Neural cell (in vitro differentiated cells): ENCODE data around the gene FAM3D. TPM values are rescaled to one million over a fixed set of nuclear protein-coding genes. Genes with fewer than 3 reads are reported as not detected.
"Not testable (repeated sequence)": the region's sequence is repeated elsewhere in the genome, so short reads cannot be mapped to it uniquely, and the experiment has no call there.

Source experiments
- H2AFZ ChIP-seq: fragments of 200-600, 300-800 bp; sonication (generic), shearing (Covaris generic); 2 replicates; pipeline ENCODE4 v1.6.0; 2014; ENCODE audit warnings: low read depth, mild to moderate bottlenecking, antibody characterized with exemption, low read length, moderate library complexity
- H3F3A ChIP-seq: fragments of 200-600 bp; shearing (Covaris generic); 2 replicates; pipeline ENCODE4 v1.6.1; 2016; ENCODE audit warnings: mild to moderate bottlenecking, moderate library complexity, mixed read lengths, antibody characterized with exemption, low read length; ENCODE audit not compliant: insufficient read depth, poor library complexity, severe bottlenecking
- H3K27ac ChIP-seq: fragments of 200-600, 300-800 bp; sonication (generic), shearing (Covaris generic); 2 replicates; pipeline ENCODE4 v1.5.1; 2014; ENCODE audit warnings: mild to moderate bottlenecking, low read length, moderate library complexity
- H3K27me3 ChIP-seq: fragments of 300-800, 200-600 bp; sonication (generic), shearing (Covaris generic); 2 replicates; pipeline ENCODE4 v1.6.0; 2014; ENCODE audit warnings: mild to moderate bottlenecking, low read depth, low read length, moderate library complexity; ENCODE audit not compliant: insufficient read depth
- H3K36me3 ChIP-seq: fragments of 300-800, 200-600 bp; sonication (generic), shearing (Covaris generic); 2 replicates; pipeline ENCODE4 v1.5.1; 2014; ENCODE audit warnings: mild to moderate bottlenecking, antibody characterized with exemption, low read length, moderate library complexity; ENCODE audit not compliant: insufficient read depth
- H3K4me2 ChIP-seq: fragments of 300-800, 200-600 bp; sonication (generic), shearing (Covaris generic); 2 replicates; pipeline ENCODE4 v1.6.0; 2014; ENCODE audit warnings: mild to moderate bottlenecking, low read length
- H3K4me3 ChIP-seq: fragments of 300-800, 200-600 bp; sonication (generic), shearing (Covaris generic); 2 replicates; pipeline ENCODE4 v1.5.1; 2014; ENCODE audit warnings: mild to moderate bottlenecking, low read length, moderate library complexity
- H3K79me2 ChIP-seq: fragments of 200-600 bp; shearing (Covaris generic); replicated peaks from 2 replicates; pipeline ENCODE4 v1.6.0; 2014; ENCODE audit warnings: mild to moderate bottlenecking, low read length, moderate library complexity; ENCODE audit not compliant: insufficient read depth
- H3K9ac ChIP-seq: fragments of 300-800, 200-600 bp; sonication (generic), shearing (Covaris generic); 2 replicates; pipeline ENCODE4 v1.6.1; 2016; ENCODE audit warnings: mild to moderate bottlenecking, low read length, mixed read lengths
- H3K9me2 ChIP-seq: fragments of 200-600 bp; shearing (Covaris generic); 2 replicates; pipeline ENCODE4 v1.6.1; 2016; ENCODE audit warnings: mild to moderate bottlenecking, low read length, mixed read lengths; ENCODE audit not compliant: insufficient read depth
- H3K9me3 ChIP-seq: fragments of 200-600, 300-800 bp; sonication (generic), shearing (Covaris generic); 2 replicates; pipeline ENCODE4 v1.6.1; 2016; ENCODE audit warnings: mild to moderate bottlenecking, mixed run types, low read length, moderate library complexity, mixed read lengths
- H4K20me1 ChIP-seq: fragments of 200-600 bp; shearing (Covaris generic); 2 replicates; pipeline ENCODE4 v1.6.1; 2016; ENCODE audit warnings: mild to moderate bottlenecking, mixed run types; ENCODE audit not compliant: insufficient read depth
- EP300 ChIP-seq: fragments of 450-650 bp; conservative IDR thresholded peaks from 2 replicates; pipeline ENCODE4 v1.6.1; 2014; ENCODE audit warnings: antibody characterized with exemption, mild to moderate bottlenecking, moderate library complexity; ENCODE audit not compliant: poor library complexity, severe bottlenecking
- EZH2 ChIP-seq: fragments of 200-600, 300-800 bp; shearing (Covaris generic), sonication (generic); IDR thresholded peaks from 2 replicates; pipeline ENCODE4 v1.6.1; 2014; ENCODE audit warnings: antibody characterized with exemption, low read length, borderline replicate concordance, mild to moderate bottlenecking; ENCODE audit not compliant: insufficient read depth, poor library complexity, severe bottlenecking
- MXI1 ChIP-seq: fragments of 450-650 bp; conservative IDR thresholded peaks from 2 replicates; pipeline ENCODE4 v1.6.1; 2014; ENCODE audit warnings: antibody characterized with exemption, mild to moderate bottlenecking; ENCODE audit not compliant: poor library complexity, severe bottlenecking
- POLR2AphosphoS5 ChIP-seq: IDR thresholded peaks from 2 replicates; pipeline ENCODE4 v1.6.1; 2012
- RAD21 ChIP-seq: fragments of 450-650 bp; conservative IDR thresholded peaks from 2 replicates; pipeline ENCODE4 v1.6.1; 2014; ENCODE audit warnings: antibody characterized with exemption, mild to moderate bottlenecking, moderate library complexity
- SMC3 ChIP-seq: fragments of 450-650 bp; conservative IDR thresholded peaks from 2 replicates; pipeline ENCODE4 v1.6.1; 2014; ENCODE audit warnings: antibody characterized with exemption, mild to moderate bottlenecking, moderate library complexity; ENCODE audit not compliant: poor library complexity
- TAF1 ChIP-seq: IDR thresholded peaks from 2 replicates; pipeline ENCODE4 v1.6.1; 2012; ENCODE audit warnings: low read depth
- polyA plus RNA-seq: library from polyadenylated mRNA; depleted of rRNA; stranded (reverse); fragments of >200 nt; gene quantifications from 2 replicates; pipeline ENCODE4 v1.2.3, GENCODE V29; 2014
- TF ChIP-seq, protein P1 (sequence below): fragments of 450-650 bp; IDR thresholded peaks from 2 replicates; pipeline ENCODE4 v1.5.1; 2014; ENCODE audit warnings: antibody characterized with exemption, mild to moderate bottlenecking, moderate library complexity; ENCODE audit not compliant: poor library complexity, severe bottlenecking
- TF ChIP-seq, protein P2 (sequence below): IDR thresholded peaks from 2 replicates; pipeline ENCODE4 v1.6.1; 2012; ENCODE audit warnings: borderline replicate concordance

Gene FAM3D
- polyA plus RNA-seq, 1 donor from 2014 or later, result not detected

DNA sequence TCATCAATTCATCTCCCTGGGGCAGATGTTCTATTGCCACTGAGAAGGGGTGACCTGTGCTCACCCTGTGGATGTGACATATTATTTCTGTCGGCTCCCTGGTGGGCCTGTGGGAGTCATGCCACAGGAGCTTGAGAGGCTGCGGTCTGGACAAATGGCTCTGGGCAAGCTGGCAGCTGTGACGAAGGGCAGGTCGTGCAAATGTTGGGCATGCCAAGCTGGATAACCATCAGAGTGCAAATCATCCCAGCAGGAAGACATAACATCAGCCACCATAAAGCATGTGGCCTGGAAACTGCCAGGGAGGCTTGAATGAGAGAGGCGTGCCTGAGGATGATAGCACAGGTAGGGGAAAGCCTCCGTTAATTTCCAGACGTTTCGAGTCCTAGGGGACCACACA lies 45.3 kb upstream of the FAM3D start:
- H2AFZ ChIP-seq, result no peak overlapping the region
- no peaks in the 10 kb centered on the region for H3K9me3 ChIP-seq
- H3K79me2 ChIP-seq, result no peaks in the 10 kb centered on the region
- no peak overlapping the region for H3K4me3 ChIP-seq
- no peaks in the 10 kb centered on the region for H3K9me2 ChIP-seq
- no peak overlapping the region for H3K4me2 ChIP-seq
- H3K27me3 ChIP-seq, result no peaks in the 10 kb centered on the region
- H3F3A ChIP-seq, result no peaks in the 10 kb centered on the region
- no peak overlapping the region for H3K9ac ChIP-seq
- no peaks in the 10 kb centered on the region for H3K36me3 ChIP-seq
- TF ChIP-seq POLR2AphosphoS5 (no peak), TAF1 (no peak), EP300 (no peak), MXI1 (no peak), EZH2 (no peak), RAD21 (no peak), SMC3 (no peak)
- TF ChIP-seq, protein P1, sequence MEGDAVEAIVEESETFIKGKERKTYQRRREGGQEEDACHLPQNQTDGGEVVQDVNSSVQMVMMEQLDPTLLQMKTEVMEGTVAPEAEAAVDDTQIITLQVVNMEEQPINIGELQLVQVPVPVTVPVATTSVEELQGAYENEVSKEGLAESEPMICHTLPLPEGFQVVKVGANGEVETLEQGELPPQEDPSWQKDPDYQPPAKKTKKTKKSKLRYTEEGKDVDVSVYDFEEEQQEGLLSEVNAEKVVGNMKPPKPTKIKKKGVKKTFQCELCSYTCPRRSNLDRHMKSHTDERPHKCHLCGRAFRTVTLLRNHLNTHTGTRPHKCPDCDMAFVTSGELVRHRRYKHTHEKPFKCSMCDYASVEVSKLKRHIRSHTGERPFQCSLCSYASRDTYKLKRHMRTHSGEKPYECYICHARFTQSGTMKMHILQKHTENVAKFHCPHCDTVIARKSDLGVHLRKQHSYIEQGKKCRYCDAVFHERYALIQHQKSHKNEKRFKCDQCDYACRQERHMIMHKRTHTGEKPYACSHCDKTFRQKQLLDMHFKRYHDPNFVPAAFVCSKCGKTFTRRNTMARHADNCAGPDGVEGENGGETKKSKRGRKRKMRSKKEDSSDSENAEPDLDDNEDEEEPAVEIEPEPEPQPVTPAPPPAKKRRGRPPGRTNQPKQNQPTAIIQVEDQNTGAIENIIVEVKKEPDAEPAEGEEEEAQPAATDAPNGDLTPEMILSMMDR, result no peak
- TF ChIP-seq, protein P2, sequence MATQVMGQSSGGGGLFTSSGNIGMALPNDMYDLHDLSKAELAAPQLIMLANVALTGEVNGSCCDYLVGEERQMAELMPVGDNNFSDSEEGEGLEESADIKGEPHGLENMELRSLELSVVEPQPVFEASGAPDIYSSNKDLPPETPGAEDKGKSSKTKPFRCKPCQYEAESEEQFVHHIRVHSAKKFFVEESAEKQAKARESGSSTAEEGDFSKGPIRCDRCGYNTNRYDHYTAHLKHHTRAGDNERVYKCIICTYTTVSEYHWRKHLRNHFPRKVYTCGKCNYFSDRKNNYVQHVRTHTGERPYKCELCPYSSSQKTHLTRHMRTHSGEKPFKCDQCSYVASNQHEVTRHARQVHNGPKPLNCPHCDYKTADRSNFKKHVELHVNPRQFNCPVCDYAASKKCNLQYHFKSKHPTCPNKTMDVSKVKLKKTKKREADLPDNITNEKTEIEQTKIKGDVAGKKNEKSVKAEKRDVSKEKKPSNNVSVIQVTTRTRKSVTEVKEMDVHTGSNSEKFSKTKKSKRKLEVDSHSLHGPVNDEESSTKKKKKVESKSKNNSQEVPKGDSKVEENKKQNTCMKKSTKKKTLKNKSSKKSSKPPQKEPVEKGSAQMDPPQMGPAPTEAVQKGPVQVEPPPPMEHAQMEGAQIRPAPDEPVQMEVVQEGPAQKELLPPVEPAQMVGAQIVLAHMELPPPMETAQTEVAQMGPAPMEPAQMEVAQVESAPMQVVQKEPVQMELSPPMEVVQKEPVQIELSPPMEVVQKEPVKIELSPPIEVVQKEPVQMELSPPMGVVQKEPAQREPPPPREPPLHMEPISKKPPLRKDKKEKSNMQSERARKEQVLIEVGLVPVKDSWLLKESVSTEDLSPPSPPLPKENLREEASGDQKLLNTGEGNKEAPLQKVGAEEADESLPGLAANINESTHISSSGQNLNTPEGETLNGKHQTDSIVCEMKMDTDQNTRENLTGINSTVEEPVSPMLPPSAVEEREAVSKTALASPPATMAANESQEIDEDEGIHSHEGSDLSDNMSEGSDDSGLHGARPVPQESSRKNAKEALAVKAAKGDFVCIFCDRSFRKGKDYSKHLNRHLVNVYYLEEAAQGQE, result no peak
- H4K20me1 ChIP-seq, result no peaks in the 10 kb centered on the region
- no peak overlapping the region for H3K27ac ChIP-seq

DNA sequence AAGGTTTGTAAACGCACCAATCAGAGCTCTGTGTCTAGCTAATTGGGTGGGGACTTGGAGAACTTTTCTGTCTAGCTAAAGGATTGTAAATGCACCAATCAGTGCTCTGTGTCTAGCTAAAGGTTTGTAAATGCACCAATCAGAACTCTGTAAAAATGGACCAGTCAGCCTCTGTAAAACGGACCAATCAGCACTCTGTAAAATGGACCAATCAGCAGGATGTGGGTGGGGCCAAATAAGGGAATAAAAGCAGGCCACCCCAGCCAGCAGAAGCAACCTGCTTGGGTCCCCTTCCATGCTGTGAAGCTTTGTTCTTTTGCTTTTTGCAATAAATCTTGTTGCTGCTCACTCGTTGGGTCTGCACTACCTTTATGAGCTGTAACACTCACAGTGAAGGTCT lies 42.4 kb upstream of the FAM3D start:
- not testable (repeated sequence) for H3F3A ChIP-seq, H2AFZ ChIP-seq, H3K9me2 ChIP-seq, H3K36me3 ChIP-seq, H4K20me1 ChIP-seq, H3K4me3 ChIP-seq, H3K27me3 ChIP-seq, H3K79me2 ChIP-seq, H3K9ac ChIP-seq, H3K9me3 ChIP-seq, H3K4me2 ChIP-seq, H3K27ac ChIP-seq

DNA sequence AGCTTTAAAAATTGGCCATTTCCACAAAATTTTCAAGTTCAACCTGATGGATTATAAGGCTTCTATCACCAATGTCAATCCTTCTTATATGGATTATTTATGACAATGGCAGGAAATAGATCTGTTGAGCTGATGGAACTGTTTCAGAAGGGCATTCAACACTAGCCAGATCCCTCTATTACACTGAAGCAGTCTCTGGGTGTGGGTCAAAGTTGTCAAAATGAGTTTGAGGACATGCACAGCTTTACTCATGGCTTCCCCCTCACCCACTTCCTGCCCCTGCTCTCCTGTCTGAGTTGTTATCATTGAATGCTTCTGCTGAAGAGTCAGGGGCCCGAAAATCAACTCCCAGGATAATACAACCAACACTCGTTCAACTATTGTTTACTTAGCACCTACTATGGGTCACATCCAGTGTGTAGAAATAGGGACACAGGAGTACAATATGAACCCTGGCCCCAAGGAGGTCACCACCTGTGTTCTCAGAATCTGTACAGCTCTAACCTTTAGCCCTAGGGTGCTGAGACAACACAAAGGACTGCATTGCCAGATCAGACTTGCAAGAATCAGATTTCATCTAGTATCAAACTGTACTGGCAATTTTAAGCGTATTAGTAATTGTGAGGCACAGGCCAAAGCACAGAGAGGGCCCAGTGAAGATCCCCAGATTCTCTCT lies 41.7 kb upstream of the FAM3D start:
- Histone ChIP-seq H2AFZ (no peak overlapping the region), H3K4me3 (no peak overlapping the region)
- TF ChIP-seq EZH2, result no peak
- no peak for TF ChIP-seq MXI1
- TF ChIP-seq, protein P1, result no peak
- no peak for TF ChIP-seq POLR2AphosphoS5
- TF ChIP-seq, protein P2, result no peak
- no peak for TF ChIP-seq TAF1
- TF ChIP-seq EP300, result no peak

More for the DNA sequence above, 41.7 kb upstream of the FAM3D start:
- Histone ChIP-seq H3K9me2 (no peaks in the 10 kb centered on the region), H3K36me3 (no peaks in the 10 kb centered on the region), H3K4me2 (no peak overlapping the region), H3K27ac (no peak overlapping the region), H4K20me1 (no peaks in the 10 kb centered on the region), H3K79me2 (no peaks in the 10 kb centered on the region), H3K9ac (no peak overlapping the region), H3F3A (no peaks in the 10 kb centered on the region), H3K9me3 (no peaks in the 10 kb centered on the region), H3K27me3 (no peaks in the 10 kb centered on the region)
